GM12878 (cell line): ENCODE results near the gene ZNF808. TPM values are rescaled to one million over a fixed set of nuclear protein-coding genes. Genes with fewer than 3 reads are reported as not detected.

Source experiments
- ATAC-seq: fragments of 200-7000 bp; cut with Tn5 transposase; 3 replicates; pipeline ENCODE4 v1.9.1; 2020; ENCODE audit warnings: mild to moderate bottlenecking, moderate library complexity
- BruUV-seq: library from RNA; stranded (reverse); fragments of 400-500 nt; replicated peaks from 2 replicates; lab custom pipeline; 2021; lab: Mats Ljungman, UMichigan
- CTCF ChIA-PET: fragments of 300-600 bp; sonication (Branson Sonifier 250); formaldehyde crosslinking; extraction: SDS; loops from one replicate; lab custom pipeline; 2021; ENCODE audit warnings: inconsistent platforms; lab: Yijun Ruan, JAX
- POLR2A ChIA-PET: fragments of 350-600 bp; formaldehyde crosslinking; extraction: SDS; loops from one replicate; lab custom pipeline; 2021; ENCODE audit warnings: inconsistent platforms; lab: Charles Lee
- RAD21 ChIA-PET: fragments of 300-600 bp; sonication (Branson Sonifier 250); formaldehyde crosslinking; loops from one replicate; lab custom pipeline; 2023; ENCODE audit warnings: antibody characterized with exemption; ENCODE audit not compliant: unreplicated experiment; lab: Charles Lee
- SMC1A ChIA-PET: fragments of 300-600 bp; sonication (Branson Sonifier 250); formaldehyde crosslinking; loops from one replicate; lab custom pipeline; 2023; ENCODE audit not compliant: unreplicated experiment, uncharacterized antibody; lab: Charles Lee
- DNase-seq: peaks from one replicate; pipeline ENCODE4 v3.0.0-alpha.2; 2011; ENCODE audit warnings: low read depth, low spot score
- FAIRE-seq: peaks from 3 replicates; lab custom pipeline; 2011; peaks lifted over from hg19 to GRCh38; lab: Jason Lieb, UNC
- H2AFZ ChIP-seq: 2 replicates; pipeline ENCODE4 v1.6.0; 2011; ENCODE audit warnings: low read depth, low read length, control low read depth; ENCODE audit not compliant: control insufficient read depth
- H3K27ac ChIP-seq: 2 replicates; pipeline ENCODE4 v1.5.1; 2011; ENCODE audit warnings: control low read depth; ENCODE audit not compliant: control insufficient read depth, insufficient read depth
- H3K27me3 ChIP-seq, 2 experiments: replicated peaks in 1 of 2; 2 replicates each; pipeline versions ENCODE4 v1.6.0 to v1.6.1; 2011; ENCODE audit warnings: low read length in 1 of 2; ENCODE audit not compliant: control insufficient read depth in 2 of 2, insufficient read depth in 2 of 2
- H3K36me3 ChIP-seq, 2 experiments: 2 replicates each; pipeline ENCODE4 v1.5.1; 2011; ENCODE audit warnings: low read length in 1 of 2; ENCODE audit not compliant: control insufficient read depth in 2 of 2, insufficient read depth in 2 of 2
- H3K4me1 ChIP-seq: 2 replicates; pipeline ENCODE4 v1.6.1; 2011; ENCODE audit warnings: mild to moderate bottlenecking, low read length, moderate library complexity, mixed read lengths; ENCODE audit not compliant: control insufficient read depth, insufficient read depth
- H3K4me2 ChIP-seq: 2 replicates; pipeline ENCODE4 v1.6.0; 2011; ENCODE audit warnings: control low read depth; ENCODE audit not compliant: control insufficient read depth, insufficient read depth
- H3K4me3 ChIP-seq: fragments of 200-600 bp; sonication (generic); 2 replicates; pipeline ENCODE4 v1.5.1; 2016
- H3K79me2 ChIP-seq: 2 replicates; pipeline ENCODE4 v1.6.0; 2011; ENCODE audit warnings: low read length; ENCODE audit not compliant: control insufficient read depth, insufficient read depth
- H3K9ac ChIP-seq: 2 replicates; pipeline ENCODE4 v1.8.0; 2011; ENCODE audit warnings: low read length, control low read depth, mixed read lengths; ENCODE audit not compliant: control insufficient read depth, insufficient read depth
- H3K9me3 ChIP-seq: replicated peaks from 3 replicates; pipeline ENCODE4 v1.5.1; 2011; ENCODE audit warnings: mild to moderate bottlenecking, low read length; ENCODE audit not compliant: control insufficient read depth, insufficient read depth
- H4K20me1 ChIP-seq: 2 replicates; pipeline ENCODE4 v1.6.0; 2011; ENCODE audit not compliant: control insufficient read depth, insufficient read depth
- BMI1 ChIP-seq: fragments of 450-650 bp; IDR thresholded peaks from 2 replicates; pipeline ENCODE4 v1.6.1; 2016; ENCODE audit warnings: mild to moderate bottlenecking, moderate library complexity, borderline replicate concordance
- CBFB ChIP-seq: IDR thresholded peaks from 2 replicates; pipeline ENCODE4 v1.6.1; 2016; ENCODE audit warnings: antibody characterized with exemption, low read depth
- EED ChIP-seq: sonication (generic); IDR thresholded peaks from 2 replicates; pipeline ENCODE4 v1.6.1; 2016; ENCODE audit warnings: antibody characterized with exemption, low read depth
- IKZF1 ChIP-seq: fragments of 450-650 bp; conservative IDR thresholded peaks from 2 replicates; pipeline ENCODE4 v1.6.1; 2017; ENCODE audit warnings: antibody characterized with exemption, mild to moderate bottlenecking
- MYB ChIP-seq: fragments of 150-350 bp; IDR thresholded peaks from 2 replicates; pipeline ENCODE4 v1.6.1; 2014; ENCODE audit warnings: mild to moderate bottlenecking, low read depth, low read length, borderline replicate concordance
- NFYB ChIP-seq: IDR thresholded peaks from 2 replicates; pipeline ENCODE4 v1.6.1; 2011; ENCODE audit warnings: low read depth, mild to moderate bottlenecking, low read length, improper control_type of control experiment, moderate library complexity; ENCODE audit not compliant: insufficient read depth
- NR2F1 ChIP-seq: fragments of 450-650 bp; conservative IDR thresholded peaks from 2 replicates; pipeline ENCODE4 v1.6.1; 2017; ENCODE audit warnings: mild to moderate bottlenecking
- ZNF274 ChIP-seq: IDR thresholded peaks from one replicate; pipeline ENCODE4 v1.8.0; 2011; ENCODE audit not compliant: insufficient read length, insufficient read depth
- WGBS: methylation state at CpG from one replicate; pipeline ENCODE4 v1.1.6; 2016; ENCODE audit warnings: low lambda C conversion rate; ENCODE audit not compliant: insufficient replicate concordance, insufficient coverage; ENCODE audit errors: missing lambda C conversion rate; 5-methylcytosine and 5-hydroxymethylcytosine counted together
- in situ Hi-C: fragments of 300-500 bp; cut with MboI; formaldehyde crosslinking; loops from 9 replicates; pipeline ENCODE4 v1.14.3; 2018; ENCODE audit warnings: mixed read lengths
- intact Hi-C: fragments of 100-400 bp; cut with micrococcal nuclease; formaldehyde crosslinking; loops from one replicate; pipeline ENCODE4 v1.14.2; 2022; ENCODE audit not compliant: unreplicated experiment
- polyA plus RNA-seq, 11 experiments: library from polyadenylated mRNA; depleted of rRNA in 4 of 11; unstranded in 6 of 11; stranded (reverse) in 5 of 11; fragments of >200 nt; fragmentation: Nextera tagmentation in 4 of 11; fragmentation: Illumina TruSeq in 1 of 11; extraction: Ambion mirVana in 4 of 11; extraction: Trizol in 1 of 11; gene quantifications; 1 replicate in 1 of 11; 2 replicates in 10 of 11; pipeline versions ENCODE4 v1.2.1 to v1.2.3, GENCODE V29; 2011 to 2016; ENCODE audit warnings: inconsistent platforms in 2 of 11, missing spikeins in 2 of 11, low read depth in 1 of 11
- total RNA-seq, 4 experiments: library from RNA; depleted of rRNA in 3 of 4; stranded (reverse); fragments of >200 nt in 3 of 4; fragmentation: Illumina TruSeq in 1 of 4; extraction: Trizol in 1 of 4; gene quantifications; 2 replicates each; pipeline versions ENCODE4 v1.2.1 to v1.2.3, GENCODE V29; 2013 to 2021

ZNF808 gene
- total and polyA plus RNA-seq, 10 of the 15 experiments (the other 5 are each of a cell fraction or from before 2014, with no cell fraction given): 2.1 to 20.2 (median 7.2) TPM

GRCh38 chr19:52492201-52492993 is 35.1 kb upstream of the ZNF808 start:
- H3K9me3 ChIP-seq: no peaks in the 10 kb centered on the region; the same call in 2 of the 3 replicates

GRCh38 chr19:52492994-52493470 is 34.4 kb upstream of the ZNF808 start:
- no peak for ATAC-seq
- Histone ChIP-seq H3K27ac (no peak overlapping the region), H3K4me2 (no peak overlapping the region), H3K27me3 (no peaks in the 10 kb centered on the region), H3K79me2 (no peaks in the 10 kb centered on the region), H3K4me3 (no peak overlapping the region), H4K20me1 (no peaks in the 10 kb centered on the region), H3K4me1 (no peaks in the 10 kb centered on the region), H3K9me3 (no peaks in the 10 kb centered on the region; the same call in 2 of the 3 replicates), H3K9ac (no peak overlapping the region), H3K36me3 (no peaks in the 10 kb centered on the region), H2AFZ (no peak overlapping the region)
- POLR2A ChIA-PET: no interaction called here
- no peak for FAIRE-seq
- WGBS: 66% methylated on average over 25 of the region's 28 CpGs
- CTCF ChIA-PET: no interaction called here
- RAD21 ChIA-PET: no interaction called here
- in situ Hi-C loops (no loop called here), intact Hi-C loops (no loop called here)
- BruUV-seq: no TSS peak
- TF ChIP-seq NFYB: no peak
- no peak for TF ChIP-seq BMI1
- SMC1A ChIA-PET: no interaction called here
- DNase-seq: no peak

More at GRCh38 chr19:52492201-52492993, 35.1 kb upstream of the ZNF808 start:
- Histone ChIP-seq H3K4me2 (no peak overlapping the region), H4K20me1 (no peaks in the 10 kb centered on the region), H3K36me3 (no peaks in the 10 kb centered on the region), H2AFZ (no peak overlapping the region), H3K27me3 (no peaks in the 10 kb centered on the region), H3K9ac (no peak overlapping the region), H3K27ac (no peak overlapping the region), H3K4me1 (no peaks in the 10 kb centered on the region), H3K4me3 (no peak overlapping the region), H3K79me2 (no peaks in the 10 kb centered on the region)
- in situ Hi-C loops: no loop called here
- ChIA-PET CTCF (no interaction called here), RAD21 (no interaction called here), POLR2A (no interaction called here), SMC1A (no interaction called here)
- TF ChIP-seq IKZF1: no peak
- no peak for TF ChIP-seq ZNF274
- no peak for TF ChIP-seq CBFB
- TF ChIP-seq NR2F1: no peak
- TF ChIP-seq EED: no peak
- TF ChIP-seq MYB: no peak
- no peak for FAIRE-seq
- DNase-seq: no peak
- WGBS: 52% methylated on average over 34 of the region's 37 CpGs
- ATAC-seq: no peak
- BruUV-seq: no TSS peak
- intact Hi-C loops: no loop called here
